Ishikawa (cell line): ENCODE data around the gene GAB2.

Experiments
- CEBPB ChIP-seq: IDR thresholded peaks from 2 replicates; pipeline ENCODE4 v1.6.1; 2012
- CREB1 ChIP-seq: IDR thresholded peaks from 2 replicates; pipeline ENCODE4 v1.6.1; 2012; ENCODE audit warnings: low read depth
- EGR1 ChIP-seq: IDR thresholded peaks from 2 replicates; pipeline ENCODE4 v1.6.1; 2012
- EP300 ChIP-seq: IDR thresholded peaks from 2 replicates; pipeline ENCODE4 v1.6.1; 2012; ENCODE audit warnings: borderline replicate concordance
- FOXM1 ChIP-seq: IDR thresholded peaks from 2 replicates; pipeline ENCODE4 v1.6.1; 2012; ENCODE audit warnings: low read depth, borderline replicate concordance
- MAX ChIP-seq: IDR thresholded peaks from 2 replicates; pipeline ENCODE4 v1.6.1; 2012
- NFIC ChIP-seq: IDR thresholded peaks from 2 replicates; pipeline ENCODE4 v1.6.1; 2012
- RAD21 ChIP-seq: IDR thresholded peaks from 2 replicates; pipeline ENCODE4 v1.6.1; 2012; ENCODE audit warnings: low read depth
- REST ChIP-seq: IDR thresholded peaks from 2 replicates; pipeline ENCODE4 v1.6.1; 2012; ENCODE audit warnings: low read depth, mild to moderate bottlenecking
- TAF1 ChIP-seq: IDR thresholded peaks from 2 replicates; pipeline ENCODE4 v1.6.1; 2012; ENCODE audit warnings: low read depth, mild to moderate bottlenecking
- TCF12 ChIP-seq: IDR thresholded peaks from 2 replicates; pipeline ENCODE4 v1.6.1; 2012; ENCODE audit warnings: low read depth
- TEAD4 ChIP-seq: IDR thresholded peaks from 2 replicates; pipeline ENCODE4 v1.6.1; 2012
- USF1 ChIP-seq: IDR thresholded peaks from 2 replicates; pipeline ENCODE4 v1.6.1; 2012
- YY1 ChIP-seq: IDR thresholded peaks from 2 replicates; pipeline ENCODE4 v1.6.1; 2012; ENCODE audit warnings: low read depth
- ZBTB7A ChIP-seq: IDR thresholded peaks from 2 replicates; pipeline ENCODE4 v1.6.1; 2012; ENCODE audit warnings: low read depth

GAB2 gene

GRCh38 chr11:78262691-78263090 is 154.9 kb downstream of the GAB2 start:
- TF ChIP-seq FOXM1 (no peak), RAD21 (no peak), TEAD4 (no peak), YY1 (no peak), CREB1 (no peak), USF1 (no peak), MAX (no peak), TCF12 (no peak), ZBTB7A (no peak), TAF1 (no peak), EGR1 (no peak), EP300 (no peak), REST (no peak)

GRCh38 chr11:78262238-78262637 is 155.4 kb downstream of the GAB2 start:
- TF ChIP-seq CEBPB (no peak), CREB1 (no peak), YY1 (no peak), MAX (no peak), EGR1 (no peak), ZBTB7A (no peak), EP300 (no peak), FOXM1 (no peak), RAD21 (no peak), TAF1 (no peak), NFIC (no peak), USF1 (no peak), TEAD4 (no peak), TCF12 (no peak), REST (no peak)

GRCh38 chr11:78261828-78262227 is 155.8 kb downstream of the GAB2 start:
- TF ChIP-seq TAF1 (no peak), REST (no peak), EGR1 (no peak), ZBTB7A (no peak), TEAD4 (no peak), TCF12 (no peak), RAD21 (no peak), EP300 (no peak), CREB1 (no peak)

- no peak for TF ChIP-seq RAD21
- no peak for TF ChIP-seq TEAD4
- TF ChIP-seq REST, result no peak
- no peak for TF ChIP-seq TAF1
Observed at GRCh38 chr11:78261367-78261766, 156.3 kb downstream of the GAB2 start.
